Ishikawa (cell line): ENCODE data around the gene RPAIN.

Source experiments
- CEBPB ChIP-seq: IDR thresholded peaks from 2 replicates; pipeline ENCODE4 v1.6.1; 2012
- CREB1 ChIP-seq: IDR thresholded peaks from 2 replicates; pipeline ENCODE4 v1.6.1; 2012; ENCODE audit warnings: low read depth
- EGR1 ChIP-seq: IDR thresholded peaks from 2 replicates; pipeline ENCODE4 v1.6.1; 2012
- EP300 ChIP-seq: IDR thresholded peaks from 2 replicates; pipeline ENCODE4 v1.6.1; 2012; ENCODE audit warnings: borderline replicate concordance
- FOXM1 ChIP-seq: IDR thresholded peaks from 2 replicates; pipeline ENCODE4 v1.6.1; 2012; ENCODE audit warnings: low read depth, borderline replicate concordance
- MAX ChIP-seq: IDR thresholded peaks from 2 replicates; pipeline ENCODE4 v1.6.1; 2012
- NFIC ChIP-seq: IDR thresholded peaks from 2 replicates; pipeline ENCODE4 v1.6.1; 2012
- RAD21 ChIP-seq: IDR thresholded peaks from 2 replicates; pipeline ENCODE4 v1.6.1; 2012; ENCODE audit warnings: low read depth
- REST ChIP-seq: IDR thresholded peaks from 2 replicates; pipeline ENCODE4 v1.6.1; 2012; ENCODE audit warnings: low read depth, mild to moderate bottlenecking
- TAF1 ChIP-seq: IDR thresholded peaks from 2 replicates; pipeline ENCODE4 v1.6.1; 2012; ENCODE audit warnings: low read depth, mild to moderate bottlenecking
- TCF12 ChIP-seq: IDR thresholded peaks from 2 replicates; pipeline ENCODE4 v1.6.1; 2012; ENCODE audit warnings: low read depth
- TEAD4 ChIP-seq: IDR thresholded peaks from 2 replicates; pipeline ENCODE4 v1.6.1; 2012
- USF1 ChIP-seq: IDR thresholded peaks from 2 replicates; pipeline ENCODE4 v1.6.1; 2012
- YY1 ChIP-seq: IDR thresholded peaks from 2 replicates; pipeline ENCODE4 v1.6.1; 2012; ENCODE audit warnings: low read depth
- ZBTB7A ChIP-seq: IDR thresholded peaks from 2 replicates; pipeline ENCODE4 v1.6.1; 2012; ENCODE audit warnings: low read depth

Gene RPAIN

GRCh38 chr17:5410594-5411272 is 9.2 kb upstream of the RPAIN start:
- TF ChIP-seq RAD21 (no peak), ZBTB7A (no peak), FOXM1 (no peak), EGR1 (no peak), EP300 (no peak)

GRCh38 chr17:5413682-5414081 is 6.3 kb upstream of the RPAIN start:
- no peak for TF ChIP-seq FOXM1
- TF ChIP-seq NFIC: no peak
- TF ChIP-seq ZBTB7A: no peak
- no peak for TF ChIP-seq USF1
- TF ChIP-seq CREB1: no peak
- no peak for TF ChIP-seq TEAD4
- TF ChIP-seq MAX: no peak
- no peak for TF ChIP-seq YY1
- no peak for TF ChIP-seq EGR1
- no peak for TF ChIP-seq TAF1
- TF ChIP-seq EP300: no peak
- no peak for TF ChIP-seq REST
- no peak for TF ChIP-seq RAD21

- no peak for TF ChIP-seq USF1
- no peak for TF ChIP-seq MAX
Observed at GRCh38 chr17:5416901-5417300, 3.1 kb upstream of the RPAIN start.

- no peak for TF ChIP-seq RAD21
- peak; percentile 76; the same call in 1 of the 2 replicates for TF ChIP-seq EGR1
Observed at GRCh38 chr17:5418858-5419355, 1.1 kb upstream of the RPAIN start.

- TF ChIP-seq ZBTB7A (peak; percentile 95; the same call in 1 of the 2 replicates), EGR1 (peak; percentile 16; the same call in 1 of the 2 replicates), TEAD4 (no peak), CREB1 (no peak), NFIC (no peak), MAX (no peak; the same call in 1 of the 2 replicates), FOXM1 (peak; percentile 50; the same call in 1 of the 2 replicates), TAF1 (peak; percentile 94), REST (no peak), RAD21 (no peak), YY1 (peak; percentile 97)
Observed at GRCh38 chr17:5419356-5419958, 525 bp upstream of the RPAIN start, which contains the start of gene NUP88. NUP88 (minus strand) TSS chr17:5419662; CDS start chr17:5419650, 12 bp downstream.

GRCh38 chr17:5422505-5422904 is 2.5 kb downstream of the RPAIN start:
- TF ChIP-seq CEBPB (no peak), RAD21 (no peak), ZBTB7A (no peak), TEAD4 (no peak), USF1 (no peak), YY1 (no peak), TAF1 (no peak), TCF12 (no peak), FOXM1 (no peak), REST (no peak), MAX (no peak), EP300 (no peak), CREB1 (no peak), NFIC (no peak), EGR1 (no peak)
